HG02763 (cell line): ENCODE results near the gene RTKN.

Experiments
- ATAC-seq: cut with Tn5 transposase; IDR thresholded peaks from one replicate; pipeline ENCODE4 v1.9.1; 2021; ENCODE audit warnings: mild to moderate bottlenecking, moderate library complexity; ENCODE audit not compliant: unreplicated experiment

Gene RTKN

GRCh38 chr2:74381751-74382150, 60.0 kb downstream of the RTKN start:
- ATAC-seq = no peak

- ATAC-seq = no peak
Measured at GRCh38 chr2:74379851-74380789, 61.6 kb downstream of the RTKN start, which contains the start of gene DCTN1. DCTN1 (minus strand) TSS chr2:74380311; CDS start chr2:74380037, 274 bp downstream.

DNA sequence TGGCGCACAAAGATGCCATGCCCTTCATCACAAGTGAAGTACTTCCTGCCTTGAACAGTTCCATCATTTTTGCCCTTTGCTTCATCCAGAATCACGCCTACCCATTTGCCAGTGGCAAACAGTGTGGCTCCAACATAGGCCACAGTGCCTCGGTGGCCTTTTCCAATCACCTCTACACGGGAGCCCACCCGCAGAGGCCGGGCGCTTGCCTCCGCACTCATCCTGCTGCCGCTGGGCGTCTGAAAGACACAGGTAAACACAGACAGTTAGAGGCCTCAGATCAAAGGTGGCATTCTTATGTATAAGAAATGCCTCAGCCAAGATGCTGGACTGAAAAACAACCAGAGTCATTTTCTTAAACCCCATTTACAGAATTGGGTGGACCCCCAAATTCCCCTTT, 63.7 kb downstream of the RTKN start:
- ATAC-seq = no peak

DNA sequence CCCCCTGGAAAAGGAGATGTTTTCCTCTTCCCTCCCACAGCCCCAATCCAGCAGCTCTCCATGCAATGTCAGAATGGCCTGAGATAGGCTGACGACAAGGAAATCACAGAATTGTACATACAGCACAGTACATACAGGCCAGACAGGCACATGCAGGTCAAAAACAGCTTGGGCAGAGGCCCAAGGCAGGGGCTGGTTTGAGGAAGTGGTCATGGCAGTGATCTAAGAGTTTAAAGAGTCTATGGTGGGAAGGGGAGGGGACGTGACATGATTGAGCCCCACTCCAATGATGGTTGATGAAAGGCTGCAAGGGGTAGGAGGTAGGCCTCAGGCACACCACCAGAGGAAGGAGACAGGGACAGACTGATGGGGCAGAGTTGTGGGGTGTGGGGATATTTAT, 65.9 kb downstream of the RTKN start:
- ATAC-seq = no peak
